HG02973 (cell line): Measurements from ENCODE around the gene KAT5.
"Not testable (repeated sequence)": the region's sequence is repeated elsewhere in the genome, so short reads cannot be mapped to it uniquely, and the experiment has no call there.

ENCODE experiments used
- ATAC-seq: cut with Tn5 transposase; IDR thresholded peaks from one replicate; pipeline ENCODE4 v1.9.1; 2021; ENCODE audit warnings: moderate library complexity; ENCODE audit not compliant: unreplicated experiment

The KAT5 gene

GRCh38 chr11:65708451-65708850 is 3.6 kb upstream of the KAT5 start:
- ATAC-seq = no peak

DNA sequence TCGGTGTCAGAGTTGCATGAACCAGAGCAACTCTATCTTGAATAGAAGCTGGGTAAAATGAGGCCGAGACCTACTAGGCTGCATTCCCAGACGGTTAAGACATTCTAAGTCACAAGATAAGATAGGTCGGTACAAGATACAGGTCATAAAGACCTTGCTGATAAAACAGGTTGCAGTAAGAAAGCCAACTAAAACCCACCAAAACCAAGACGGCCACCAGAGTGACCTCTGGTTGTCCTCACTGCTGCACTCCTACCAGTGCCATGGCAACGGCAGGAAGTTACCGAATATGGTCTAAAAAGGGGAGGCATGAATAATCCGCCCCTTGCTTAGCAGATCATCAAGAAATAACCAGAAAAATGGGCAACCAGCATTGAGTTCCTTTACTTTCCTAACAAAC is 2.4 kb upstream of the KAT5 start:
- ATAC-seq = no peak

- ATAC-seq = no peak
These were observed 1.6 kb upstream of the KAT5 start for GRCh38 chr11:65710421-65710820.

- no peak for ATAC-seq
These were observed 603 bp downstream of the KAT5 start for GRCh38 chr11:65712633-65713076.

GRCh38 chr11:65713212-65713969 is 1.3 kb downstream of the KAT5 start:
- ATAC-seq = no peak

DNA sequence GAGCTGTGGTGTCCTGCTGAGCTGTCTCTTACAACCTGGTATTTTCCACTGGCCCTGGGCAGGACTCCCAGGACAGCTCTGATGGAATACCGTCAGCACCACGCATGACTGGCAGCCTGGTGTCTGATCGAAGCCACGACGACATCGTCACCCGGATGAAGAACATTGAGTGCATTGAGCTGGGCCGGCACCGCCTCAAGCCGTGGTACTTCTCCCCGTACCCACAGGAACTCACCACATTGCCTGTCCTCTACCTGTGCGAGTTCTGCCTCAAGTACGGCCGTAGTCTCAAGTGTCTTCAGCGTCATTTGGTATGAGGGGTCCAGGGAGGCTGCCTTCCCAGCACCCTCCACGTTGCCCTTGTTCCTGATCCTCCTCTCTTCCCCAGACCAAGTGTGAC is 2.4 kb downstream of the KAT5 start:
- ATAC-seq = no peak

DNA sequence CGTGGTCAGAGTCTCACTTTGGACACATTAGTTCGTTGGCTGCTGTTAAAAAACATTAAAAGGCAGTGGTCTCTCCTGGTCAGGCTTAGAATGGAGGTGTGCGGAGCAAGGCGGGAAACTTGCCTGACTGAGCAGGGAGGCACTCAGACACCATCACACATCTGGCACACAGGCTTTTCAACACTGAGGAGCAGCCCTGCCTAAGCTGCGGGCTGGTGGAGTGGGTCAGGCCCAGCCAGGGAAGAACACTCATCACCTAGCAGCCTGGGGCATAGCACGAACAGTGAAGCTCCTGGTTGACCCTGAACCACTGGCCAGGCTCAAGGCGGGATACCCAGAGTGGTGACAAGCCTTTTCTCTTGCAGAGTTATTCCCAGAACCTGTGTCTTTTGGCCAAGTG is 4.2 kb downstream of the KAT5 start:
- no peak for ATAC-seq

GRCh38 chr11:65716774-65717405 is 4.8 kb downstream of the KAT5 start:
- ATAC-seq = no peak

DNA sequence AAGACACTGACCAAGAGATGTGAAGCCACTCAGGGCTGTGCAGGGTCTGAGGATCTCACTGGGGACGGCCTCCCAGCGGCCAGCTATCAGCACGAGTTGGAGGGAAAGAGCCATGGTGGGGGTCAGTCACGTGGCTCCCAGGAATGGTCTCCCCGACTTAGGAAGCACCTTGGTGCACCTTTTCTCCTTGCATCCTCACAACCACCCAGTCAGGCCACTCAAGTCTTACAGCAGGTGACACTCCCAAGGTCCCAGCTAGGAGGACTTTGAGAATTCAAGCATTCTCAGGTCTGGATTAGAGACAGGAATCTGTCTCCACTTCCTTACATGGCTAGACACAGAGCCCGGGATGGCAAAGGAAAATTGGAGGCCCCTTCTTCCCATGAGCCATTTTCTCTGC is 5.9 kb downstream of the KAT5 start:
- ATAC-seq = no peak

GRCh38 chr11:65718531-65718930 is 6.5 kb downstream of the KAT5 start:
- no peak for ATAC-seq

- no peak for ATAC-seq
These were observed 7.0 kb downstream of the KAT5 start for GRCh38 chr11:65718964-65719492.

- no peak for ATAC-seq
These were observed 7.8 kb downstream of the KAT5 start for GRCh38 chr11:65719871-65720210.

- peak; percentile 67 for ATAC-seq
These were observed 8.3 kb downstream of the KAT5 start, which contains the start of gene RNASEH2C for GRCh38 chr11:65720211-65720934. RNASEH2C (minus strand) TSS chr11:65720798; CDS start chr11:65720758, 40 bp downstream.

DNA sequence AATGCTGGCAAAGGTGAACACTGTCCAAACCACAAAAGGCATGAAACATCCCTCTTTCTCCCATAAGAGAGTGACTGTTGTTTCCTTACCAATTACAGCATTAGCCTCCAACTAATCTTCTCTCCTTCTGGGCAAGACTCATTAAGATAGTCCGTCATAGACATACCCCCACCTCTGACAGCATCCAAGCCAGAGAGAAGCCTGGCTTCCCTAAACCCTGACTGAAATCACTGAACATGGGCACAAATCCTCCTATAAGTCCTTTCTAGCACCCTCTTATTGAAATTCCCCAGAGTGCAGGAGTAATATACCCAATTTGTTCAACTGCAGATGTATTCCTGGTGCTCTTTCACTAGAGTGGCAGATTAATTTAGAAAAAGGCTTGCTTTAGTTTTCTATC is 10.2 kb downstream of the KAT5 start:
- no peak for ATAC-seq

DNA sequence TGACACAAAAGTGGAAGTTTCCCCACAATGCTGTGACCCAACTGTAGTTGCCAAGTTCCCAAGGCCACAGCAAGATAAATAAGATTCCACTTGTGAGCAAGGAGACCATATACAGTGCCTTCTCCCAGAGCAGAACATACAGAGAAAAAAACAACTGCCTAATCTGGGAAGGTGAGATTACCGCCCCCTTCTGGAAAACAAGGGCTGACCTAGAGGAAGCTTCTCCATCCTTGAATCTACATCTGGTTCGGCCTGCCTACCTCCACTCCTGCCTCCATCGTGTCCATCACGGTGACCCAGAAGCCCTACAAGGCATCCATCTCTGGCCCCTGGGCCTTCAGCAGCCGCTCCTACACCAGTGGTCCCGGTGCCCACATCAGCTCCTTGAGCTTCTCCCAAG is 14.6 kb downstream of the KAT5 start:
- no peak for ATAC-seq

DNA sequence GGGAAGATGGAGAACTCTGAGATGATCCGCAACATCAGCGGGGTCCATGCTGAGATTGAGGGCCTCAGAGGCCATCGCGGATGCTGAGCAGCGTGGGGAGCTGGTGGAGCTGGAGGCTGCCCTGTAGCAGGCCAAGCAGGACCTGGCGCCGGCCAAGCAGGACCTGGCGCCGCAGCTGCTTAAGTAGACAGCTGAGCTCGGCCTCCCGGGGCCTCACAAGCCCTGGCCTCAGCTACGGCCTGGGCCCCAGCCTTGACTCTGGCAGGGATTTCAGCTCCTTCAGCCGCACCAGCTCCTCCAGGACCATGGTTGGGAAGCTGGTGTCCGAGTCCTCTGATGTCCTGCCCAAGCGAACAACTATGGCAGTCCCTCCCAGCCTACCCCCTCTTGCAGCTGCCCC is 15.8 kb downstream of the KAT5 start:
- no peak for ATAC-seq

DNA sequence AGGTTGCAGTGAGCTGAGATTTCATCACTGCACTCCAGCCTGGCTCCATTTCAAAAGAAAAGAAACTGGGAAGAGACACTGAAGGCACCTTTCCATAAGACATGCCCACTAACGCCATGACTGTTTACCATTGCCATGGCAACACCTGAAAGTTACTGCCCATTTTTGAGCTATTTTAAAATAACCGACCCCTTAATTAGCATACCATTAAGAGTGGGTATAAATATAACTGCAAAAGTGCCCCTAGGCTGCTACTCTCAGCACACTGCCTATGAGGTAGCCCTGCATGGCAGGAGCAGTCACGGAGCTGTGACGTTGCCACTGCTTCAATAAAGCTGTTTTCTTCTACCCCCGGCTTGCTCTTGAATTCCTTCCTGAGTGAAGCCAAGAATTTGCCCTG is 18.4 kb downstream of the KAT5 start:
- ATAC-seq = no peak

- not testable (repeated sequence) for ATAC-seq
These were observed 23.1 kb downstream of the KAT5 start for GRCh38 chr11:65735111-65735510.

DNA sequence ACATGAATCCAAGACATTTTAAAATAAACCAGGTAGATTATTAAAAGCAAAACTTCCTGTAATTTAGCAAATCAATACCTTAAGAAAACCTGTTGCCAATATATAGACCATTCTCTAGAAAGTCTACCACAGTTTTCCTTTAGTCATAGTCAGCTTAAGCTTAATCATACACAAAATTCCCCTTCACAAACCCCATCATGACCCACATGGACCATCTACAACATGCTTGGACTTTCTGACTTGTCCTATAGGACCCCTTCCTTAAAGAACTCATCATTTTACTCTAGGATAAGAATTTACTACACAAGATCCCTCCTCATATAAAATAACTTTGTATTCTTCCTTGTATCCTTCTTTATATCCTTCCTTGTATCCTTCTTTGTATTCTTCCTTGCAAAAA is 24.8 kb downstream of the KAT5 start:
- no peak for ATAC-seq

DNA sequence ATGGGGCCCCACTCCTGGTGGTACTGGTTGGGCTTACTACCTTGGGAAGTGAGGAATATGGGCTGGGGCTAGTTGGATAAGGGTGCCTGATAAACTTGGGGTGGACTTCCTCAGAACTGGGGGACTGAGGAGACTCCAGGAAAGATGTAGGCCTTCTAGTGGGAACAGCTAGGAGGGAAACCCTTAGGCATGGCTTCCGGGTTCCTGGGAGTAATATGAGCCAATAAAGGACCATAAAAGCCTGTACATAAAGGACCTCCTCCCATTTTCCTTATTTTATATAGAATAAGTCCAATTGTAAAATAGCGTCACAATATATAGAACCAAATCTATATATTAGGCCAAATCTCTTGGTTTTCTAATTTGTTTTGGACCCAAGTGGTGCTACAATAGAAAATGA is 27.0 kb downstream of the KAT5 start:
- no peak for ATAC-seq

DNA sequence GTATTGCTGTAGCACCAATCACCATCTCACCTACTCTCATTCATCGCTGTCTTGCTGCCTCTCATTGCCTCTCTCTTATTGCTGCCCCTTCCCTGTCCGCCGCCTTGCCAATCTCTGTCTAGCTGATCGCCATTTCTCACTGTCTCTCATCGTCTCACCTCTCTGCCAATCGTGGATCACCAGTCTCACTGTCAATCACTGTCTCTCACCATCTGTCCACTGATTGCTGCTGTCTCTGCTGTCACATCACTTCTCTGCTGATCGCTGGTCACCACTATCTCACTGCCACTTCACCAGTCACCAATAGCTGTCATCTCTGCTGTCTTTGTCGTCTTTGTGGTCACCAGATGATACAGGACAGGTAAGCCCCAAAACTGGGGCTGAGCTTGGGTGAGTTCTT is 29.1 kb downstream of the KAT5 start:
- no peak for ATAC-seq

DNA sequence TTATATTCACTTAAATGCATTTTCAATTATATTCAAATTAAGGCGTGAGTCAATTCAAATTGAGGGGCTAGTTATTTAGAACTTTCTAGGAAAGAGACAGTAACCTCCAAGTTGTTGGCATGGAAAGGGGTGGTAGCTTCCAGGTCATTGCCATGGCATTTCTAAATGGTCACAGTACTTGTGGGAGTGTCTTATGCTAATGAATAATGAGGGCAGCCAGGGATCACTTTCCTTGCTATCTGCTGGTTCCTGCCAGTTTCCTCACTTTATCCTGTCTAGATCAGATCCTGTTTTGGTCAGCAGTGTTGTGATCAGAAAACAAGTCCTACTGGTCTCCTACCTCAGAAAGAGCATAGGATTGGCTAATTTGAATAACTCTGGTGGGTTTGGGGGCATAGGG is 30.3 kb downstream of the KAT5 start:
- ATAC-seq = no peak
